GM12864 (cell line): ENCODE data around the gene ATP2B3.

Experiments used
- DNase-seq: peaks from one replicate; pipeline ENCODE4 v3.0.0-alpha.2; 2011; ENCODE audit warnings: low read depth
- H3K4me3 ChIP-seq: 2 replicates; pipeline ENCODE4 v1.5.1; 2011; ENCODE audit warnings: mild to moderate bottlenecking, low read depth, low read length, control low read depth
- TF ChIP-seq, protein P1 (sequence below): IDR thresholded peaks from 2 replicates; pipeline ENCODE4 v1.5.1; 2011; ENCODE audit warnings: low read depth, mild to moderate bottlenecking, moderate library complexity, low read length, control low read depth, inconsistent platforms; ENCODE audit errors: missing control alignments

The ATP2B3 gene

DNA sequence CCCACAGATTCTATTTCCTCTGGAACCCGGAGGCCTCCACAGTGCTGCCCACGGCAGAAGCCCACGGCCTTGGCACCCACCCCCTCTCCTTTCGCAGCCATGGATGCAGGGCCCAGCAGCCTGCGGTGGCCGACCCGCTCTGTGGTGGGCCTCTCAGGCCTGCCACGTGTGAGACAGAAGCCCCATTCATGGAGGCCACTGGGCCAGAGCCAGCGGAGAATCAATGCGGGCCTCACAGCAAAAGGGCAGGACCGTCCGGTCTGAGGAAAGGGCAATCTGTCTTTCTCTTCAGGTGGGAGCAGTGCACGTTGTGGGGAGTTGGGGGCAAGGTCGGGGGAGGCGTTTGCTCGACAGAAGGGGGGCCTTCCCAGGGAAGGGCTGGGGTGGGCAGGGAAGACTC is 38.7 kb upstream of the ATP2B3 start:
- TF ChIP-seq, protein P1, sequence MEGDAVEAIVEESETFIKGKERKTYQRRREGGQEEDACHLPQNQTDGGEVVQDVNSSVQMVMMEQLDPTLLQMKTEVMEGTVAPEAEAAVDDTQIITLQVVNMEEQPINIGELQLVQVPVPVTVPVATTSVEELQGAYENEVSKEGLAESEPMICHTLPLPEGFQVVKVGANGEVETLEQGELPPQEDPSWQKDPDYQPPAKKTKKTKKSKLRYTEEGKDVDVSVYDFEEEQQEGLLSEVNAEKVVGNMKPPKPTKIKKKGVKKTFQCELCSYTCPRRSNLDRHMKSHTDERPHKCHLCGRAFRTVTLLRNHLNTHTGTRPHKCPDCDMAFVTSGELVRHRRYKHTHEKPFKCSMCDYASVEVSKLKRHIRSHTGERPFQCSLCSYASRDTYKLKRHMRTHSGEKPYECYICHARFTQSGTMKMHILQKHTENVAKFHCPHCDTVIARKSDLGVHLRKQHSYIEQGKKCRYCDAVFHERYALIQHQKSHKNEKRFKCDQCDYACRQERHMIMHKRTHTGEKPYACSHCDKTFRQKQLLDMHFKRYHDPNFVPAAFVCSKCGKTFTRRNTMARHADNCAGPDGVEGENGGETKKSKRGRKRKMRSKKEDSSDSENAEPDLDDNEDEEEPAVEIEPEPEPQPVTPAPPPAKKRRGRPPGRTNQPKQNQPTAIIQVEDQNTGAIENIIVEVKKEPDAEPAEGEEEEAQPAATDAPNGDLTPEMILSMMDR, result no peak
- no peak for DNase-seq
- H3K4me3 ChIP-seq, result no peak overlapping the region

- DNase-seq, result no peak
- TF ChIP-seq, protein P1, result no peak
- no peak overlapping the region for H3K4me3 ChIP-seq
These were observed 36.4 kb upstream of the ATP2B3 start for GRCh38 chrX:153481043-153481442.

GRCh38 chrX:153482376-153483015 is 34.9 kb upstream of the ATP2B3 start:
- TF ChIP-seq, protein P1, result no peak
- no peak for DNase-seq
- no peak overlapping the region for H3K4me3 ChIP-seq

DNA sequence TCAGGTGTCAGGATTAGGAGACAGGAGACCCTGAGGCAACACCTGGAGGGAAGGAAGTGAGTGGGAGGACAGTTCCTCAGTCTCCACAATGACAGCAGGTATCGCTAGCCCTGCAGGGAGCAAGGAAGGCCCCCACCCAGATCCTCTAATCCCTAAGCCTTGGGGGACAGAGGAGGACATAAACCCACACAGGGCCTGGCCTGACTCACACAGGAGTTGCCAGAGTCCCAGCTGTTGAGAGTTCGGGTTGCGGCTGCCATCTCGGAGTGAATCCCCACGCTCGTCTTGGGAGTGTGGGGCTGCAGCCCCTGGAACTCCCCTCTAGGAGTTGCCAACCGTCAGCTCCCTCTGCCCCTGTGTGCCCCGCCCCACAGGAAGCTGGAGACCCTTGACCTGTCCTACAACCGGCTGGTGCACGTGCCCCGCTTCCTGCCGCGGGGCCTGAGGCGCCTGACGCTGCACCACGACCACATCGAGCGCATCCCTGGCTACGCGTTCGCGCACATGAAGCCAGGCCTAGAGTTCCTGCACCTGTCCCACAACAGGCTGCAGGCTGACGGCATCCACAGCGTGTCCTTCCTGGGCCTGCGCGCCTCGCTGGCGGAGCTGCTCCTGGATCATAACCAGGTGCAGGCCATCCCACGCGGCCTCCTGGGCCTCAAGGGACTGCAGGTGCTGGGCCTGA is 31.9 kb upstream of the ATP2B3 start:
- TF ChIP-seq, protein P1, result no peak
- no peak overlapping the region for H3K4me3 ChIP-seq
- DNase-seq, result no peak

DNA sequence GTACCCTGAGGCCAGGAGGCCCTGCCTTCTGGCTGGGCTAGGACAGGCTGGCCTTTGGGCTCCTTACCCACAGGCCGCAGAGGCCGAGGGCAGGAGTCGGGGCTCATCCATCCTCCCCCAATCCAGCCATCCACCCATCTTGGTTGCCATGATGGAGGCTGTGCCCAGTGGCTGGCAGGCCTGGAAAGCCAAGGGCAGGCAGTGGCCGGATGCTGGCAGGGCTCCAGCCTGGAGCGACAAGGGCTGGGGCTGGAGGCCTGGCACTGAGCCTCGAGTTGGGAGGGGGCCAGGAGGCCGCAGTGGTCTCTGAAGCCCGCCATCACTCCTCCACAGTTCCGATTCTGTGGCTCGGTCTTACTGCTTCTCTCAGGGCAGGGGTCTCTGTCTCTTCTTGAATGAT is 31.3 kb upstream of the ATP2B3 start:
- TF ChIP-seq, protein P1, result no peak
- no peak overlapping the region for H3K4me3 ChIP-seq
- no peak for DNase-seq

DNA sequence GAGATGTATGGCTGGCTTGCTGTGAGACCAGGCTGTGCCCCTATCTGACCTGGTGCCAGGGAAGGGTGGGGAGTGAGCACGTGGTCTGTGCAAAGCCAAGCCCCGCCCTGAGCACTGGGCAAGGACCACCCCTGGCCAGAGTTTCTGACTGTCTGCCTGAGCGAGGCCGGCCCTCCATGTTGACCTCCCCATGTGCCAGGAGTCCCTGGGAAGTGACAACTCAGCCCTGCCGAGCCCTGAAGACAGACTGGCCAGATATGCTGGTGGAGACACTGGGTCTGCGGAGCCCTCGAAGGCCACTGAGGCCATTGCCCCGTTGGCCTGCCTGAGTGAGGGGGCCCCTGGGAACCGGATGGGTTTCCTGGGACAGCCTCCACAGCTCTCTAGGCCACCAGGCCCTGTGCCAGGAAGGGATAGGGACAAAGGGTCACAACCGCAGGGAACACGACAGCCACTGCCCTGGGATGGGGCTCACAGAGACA is 29.8 kb upstream of the ATP2B3 start:
- no peak overlapping the region for H3K4me3 ChIP-seq
- TF ChIP-seq, protein P1, result no peak
- DNase-seq, result no peak
